HFF-Myc (cell line): ENCODE measurements around the gene TBX5.

Source experiments
- DNase-seq: peaks from one replicate; pipeline ENCODE4 v3.0.0-alpha.2; 2011; ENCODE audit warnings: low read depth; ENCODE audit errors: extremely low read depth
- H3K4me3 ChIP-seq: replicated peaks from 2 replicates; pipeline ENCODE4 v1.5.1; 2011; ENCODE audit warnings: low read depth, mild to moderate bottlenecking, control low read depth, low read length
- TF ChIP-seq, protein P1 (sequence below): IDR thresholded peaks from 2 replicates; pipeline ENCODE4 v1.5.1; 2012; ENCODE audit warnings: mild to moderate bottlenecking, low read depth, low read length, control low read depth; ENCODE audit errors: missing control alignments

The TBX5 gene

DNA sequence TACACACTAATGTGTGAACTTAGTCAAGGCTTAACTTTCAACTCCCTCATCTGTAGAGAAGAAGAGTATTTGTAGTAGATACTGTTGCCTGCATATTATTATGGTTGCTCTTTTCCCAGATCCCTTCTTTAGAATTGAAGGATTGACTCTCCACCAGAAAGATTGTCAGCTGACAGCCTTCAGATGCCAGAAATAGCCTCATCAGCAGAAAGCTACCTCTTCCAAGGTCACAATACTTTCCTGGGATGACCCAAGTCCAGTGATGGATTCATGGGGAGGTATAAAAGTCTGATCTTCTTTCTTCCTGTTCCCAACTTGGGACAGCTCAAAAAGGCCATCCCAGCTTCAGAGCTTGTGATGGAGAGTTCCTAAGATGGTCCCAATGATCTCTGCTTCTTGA lies 78.2 kb downstream of the TBX5 start:
- no peak overlapping the region for H3K4me3 ChIP-seq
- DNase-seq: no peak
- TF ChIP-seq, protein P1, sequence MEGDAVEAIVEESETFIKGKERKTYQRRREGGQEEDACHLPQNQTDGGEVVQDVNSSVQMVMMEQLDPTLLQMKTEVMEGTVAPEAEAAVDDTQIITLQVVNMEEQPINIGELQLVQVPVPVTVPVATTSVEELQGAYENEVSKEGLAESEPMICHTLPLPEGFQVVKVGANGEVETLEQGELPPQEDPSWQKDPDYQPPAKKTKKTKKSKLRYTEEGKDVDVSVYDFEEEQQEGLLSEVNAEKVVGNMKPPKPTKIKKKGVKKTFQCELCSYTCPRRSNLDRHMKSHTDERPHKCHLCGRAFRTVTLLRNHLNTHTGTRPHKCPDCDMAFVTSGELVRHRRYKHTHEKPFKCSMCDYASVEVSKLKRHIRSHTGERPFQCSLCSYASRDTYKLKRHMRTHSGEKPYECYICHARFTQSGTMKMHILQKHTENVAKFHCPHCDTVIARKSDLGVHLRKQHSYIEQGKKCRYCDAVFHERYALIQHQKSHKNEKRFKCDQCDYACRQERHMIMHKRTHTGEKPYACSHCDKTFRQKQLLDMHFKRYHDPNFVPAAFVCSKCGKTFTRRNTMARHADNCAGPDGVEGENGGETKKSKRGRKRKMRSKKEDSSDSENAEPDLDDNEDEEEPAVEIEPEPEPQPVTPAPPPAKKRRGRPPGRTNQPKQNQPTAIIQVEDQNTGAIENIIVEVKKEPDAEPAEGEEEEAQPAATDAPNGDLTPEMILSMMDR: no peak

GRCh38 chr12:114321524-114321923 lies 84.4 kb downstream of the TBX5 start:
- TF ChIP-seq, protein P1: no peak
- no peak overlapping the region for H3K4me3 ChIP-seq
- no peak for DNase-seq

DNA sequence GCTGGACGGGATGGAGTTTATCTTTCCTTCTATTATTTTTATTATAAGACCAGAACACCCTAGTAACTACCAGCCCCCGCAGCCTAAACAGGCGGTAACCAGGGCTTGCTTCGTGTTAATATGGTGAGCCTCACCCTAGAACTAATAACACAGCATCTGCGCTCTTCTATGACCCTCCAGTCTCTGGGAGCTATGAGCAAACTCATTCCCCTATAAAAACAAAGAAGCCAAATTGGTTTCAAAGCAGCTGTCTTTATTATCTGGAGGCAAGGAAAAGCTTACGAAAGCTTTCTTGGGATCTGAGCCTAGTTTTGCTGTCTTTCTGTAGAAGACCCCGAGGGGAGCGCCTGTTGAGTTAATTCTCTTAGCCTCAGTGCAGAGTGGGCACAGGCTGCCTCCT lies 85.0 kb downstream of the TBX5 start:
- TF ChIP-seq, protein P1: no peak
- H3K4me3 ChIP-seq: no peak overlapping the region
- no peak for DNase-seq

DNA sequence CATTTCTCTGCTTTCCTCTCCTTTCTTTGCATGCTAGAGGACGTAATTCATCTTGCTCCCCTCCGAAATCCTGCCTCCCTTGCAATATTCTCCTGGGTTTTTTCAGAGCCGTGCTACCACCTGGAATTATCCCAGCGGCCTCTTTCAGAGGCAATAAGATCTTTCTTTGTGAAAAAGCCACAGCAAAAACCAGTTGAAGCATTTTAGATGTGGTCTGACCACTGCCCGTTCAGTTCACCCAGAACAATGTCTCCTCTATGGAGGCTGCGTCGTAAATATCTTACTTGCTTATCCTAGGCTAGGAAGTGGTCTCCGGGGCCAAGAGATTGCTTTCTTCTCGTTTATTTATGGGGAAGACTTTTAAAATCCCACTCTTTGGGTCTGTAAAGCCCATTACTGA lies 85.8 kb downstream of the TBX5 start:
- H3K4me3 ChIP-seq: no peak overlapping the region
- DNase-seq: no peak
- TF ChIP-seq, protein P1: no peak

DNA sequence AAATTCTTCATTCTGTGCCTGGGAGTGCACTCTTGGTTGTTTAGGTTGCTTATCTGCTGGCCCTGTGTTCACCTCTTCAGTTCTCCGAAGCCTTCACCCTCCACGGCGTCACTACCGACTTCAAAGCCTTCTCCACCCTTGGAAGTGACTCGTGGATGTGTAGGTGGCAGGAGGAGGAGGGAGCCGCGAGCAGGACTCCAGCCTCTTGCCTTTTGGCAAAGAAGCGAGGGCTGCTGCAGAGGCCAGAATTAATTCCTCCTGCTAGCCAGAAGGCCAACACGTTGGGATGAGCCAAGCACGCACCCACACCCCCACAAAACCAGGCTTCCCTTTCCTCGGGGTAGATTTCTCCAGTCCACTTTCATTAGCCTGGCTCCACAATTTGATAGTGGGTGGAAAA lies 86.5 kb downstream of the TBX5 start:
- no peak for DNase-seq
- TF ChIP-seq, protein P1: no peak

GRCh38 chr12:114318984-114319383 lies 87.0 kb downstream of the TBX5 start:
- TF ChIP-seq, protein P1: no peak
- H3K4me3 ChIP-seq: no peak overlapping the region
- no peak for DNase-seq

More for the DNA sequence above, 86.5 kb downstream of the TBX5 start:
- no peak overlapping the region for H3K4me3 ChIP-seq

DNA sequence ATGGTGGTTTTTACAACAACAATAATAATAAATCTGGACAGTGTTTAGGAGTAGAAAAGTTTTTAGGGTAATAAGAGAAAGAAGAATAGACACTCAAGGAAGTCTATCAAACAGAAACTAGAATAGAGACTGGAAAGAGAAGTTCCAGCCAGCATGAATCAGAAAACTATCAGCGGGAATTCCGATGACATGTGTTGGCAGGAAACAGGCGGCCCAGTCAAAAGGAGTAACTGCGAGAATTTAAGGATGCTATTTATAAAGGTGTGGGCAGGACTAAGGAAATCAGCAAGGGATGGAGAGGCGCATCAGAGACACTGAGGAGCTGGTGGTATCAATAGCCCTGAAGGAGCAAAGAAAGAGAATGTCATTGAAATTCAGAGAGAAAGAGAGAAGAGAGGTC lies 89.9 kb downstream of the TBX5 start:
- no peak for DNase-seq
- no peak overlapping the region for H3K4me3 ChIP-seq
- TF ChIP-seq, protein P1: no peak
